ENCODE results near the gene C14orf180. TPM values are rescaled to one million over a fixed set of nuclear protein-coding genes. Genes with fewer than 3 reads are reported as not detected.

The C14orf180 gene
- total RNA-seq, 1 experiment from 2014 or later: not detected

DNA sequence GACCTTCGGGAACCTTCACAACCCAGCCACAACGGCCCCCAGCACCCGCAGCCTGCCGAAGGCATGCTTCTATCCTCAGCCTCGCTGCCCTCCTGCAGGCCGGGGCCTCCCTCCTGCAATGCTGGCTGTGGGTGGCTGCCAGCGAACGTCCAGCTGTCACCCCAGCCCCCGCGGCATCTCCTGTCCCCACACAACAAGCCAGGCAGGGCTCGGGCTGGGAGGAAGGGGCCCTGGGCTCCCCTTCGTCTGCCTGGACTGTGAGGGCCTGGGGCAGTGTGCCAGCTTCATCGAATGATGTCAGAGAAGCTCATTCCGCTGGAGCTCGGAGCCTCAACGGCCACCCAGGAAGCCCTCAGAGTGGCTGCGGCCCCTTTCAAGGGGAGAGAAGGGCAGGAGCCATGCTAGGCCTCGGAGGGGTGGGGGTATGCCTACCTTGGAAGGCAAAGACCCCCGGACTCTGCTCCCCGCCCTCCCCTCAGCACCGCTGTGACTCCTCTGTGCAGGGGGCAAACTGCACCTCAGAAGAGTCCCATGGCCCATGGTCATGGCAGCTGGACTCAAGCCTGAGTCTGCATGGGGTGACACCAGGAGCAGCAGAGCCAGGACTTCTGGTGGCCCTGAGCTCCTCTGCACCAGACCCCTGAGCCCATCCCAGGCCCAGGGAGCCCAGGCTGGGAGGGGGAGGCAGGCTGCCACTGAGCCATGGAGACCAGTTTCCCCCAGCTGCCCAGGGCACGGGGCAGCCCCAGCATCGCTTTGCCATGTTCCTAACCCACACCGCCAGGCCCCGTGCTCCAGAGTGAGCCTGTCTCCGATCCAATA is 24.7 kb upstream of the C14orf180 start (continued):
- TF ChIP-seq NR3C1 (CRISPR knock-in tag; conservative IDR thresholded peaks at IDR 0.05; ENCODE audit: low read depth): no peak
- TF ChIP-seq RORB (CRISPR knock-in tag; IDR thresholded peaks at IDR 0.05): no peak
- TF ChIP-seq ZNF219 (CRISPR knock-in tag; IDR thresholded peaks at IDR 0.05; ENCODE audit: borderline replicate concordance): no peak
- TF ChIP-seq, protein P1, sequence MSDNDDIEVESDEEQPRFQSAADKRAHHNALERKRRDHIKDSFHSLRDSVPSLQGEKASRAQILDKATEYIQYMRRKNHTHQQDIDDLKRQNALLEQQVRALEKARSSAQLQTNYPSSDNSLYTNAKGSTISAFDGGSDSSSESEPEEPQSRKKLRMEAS (CRISPR knock-in tag; IDR thresholded peaks at IDR 0.05): no peak
- TF ChIP-seq, protein P2, sequence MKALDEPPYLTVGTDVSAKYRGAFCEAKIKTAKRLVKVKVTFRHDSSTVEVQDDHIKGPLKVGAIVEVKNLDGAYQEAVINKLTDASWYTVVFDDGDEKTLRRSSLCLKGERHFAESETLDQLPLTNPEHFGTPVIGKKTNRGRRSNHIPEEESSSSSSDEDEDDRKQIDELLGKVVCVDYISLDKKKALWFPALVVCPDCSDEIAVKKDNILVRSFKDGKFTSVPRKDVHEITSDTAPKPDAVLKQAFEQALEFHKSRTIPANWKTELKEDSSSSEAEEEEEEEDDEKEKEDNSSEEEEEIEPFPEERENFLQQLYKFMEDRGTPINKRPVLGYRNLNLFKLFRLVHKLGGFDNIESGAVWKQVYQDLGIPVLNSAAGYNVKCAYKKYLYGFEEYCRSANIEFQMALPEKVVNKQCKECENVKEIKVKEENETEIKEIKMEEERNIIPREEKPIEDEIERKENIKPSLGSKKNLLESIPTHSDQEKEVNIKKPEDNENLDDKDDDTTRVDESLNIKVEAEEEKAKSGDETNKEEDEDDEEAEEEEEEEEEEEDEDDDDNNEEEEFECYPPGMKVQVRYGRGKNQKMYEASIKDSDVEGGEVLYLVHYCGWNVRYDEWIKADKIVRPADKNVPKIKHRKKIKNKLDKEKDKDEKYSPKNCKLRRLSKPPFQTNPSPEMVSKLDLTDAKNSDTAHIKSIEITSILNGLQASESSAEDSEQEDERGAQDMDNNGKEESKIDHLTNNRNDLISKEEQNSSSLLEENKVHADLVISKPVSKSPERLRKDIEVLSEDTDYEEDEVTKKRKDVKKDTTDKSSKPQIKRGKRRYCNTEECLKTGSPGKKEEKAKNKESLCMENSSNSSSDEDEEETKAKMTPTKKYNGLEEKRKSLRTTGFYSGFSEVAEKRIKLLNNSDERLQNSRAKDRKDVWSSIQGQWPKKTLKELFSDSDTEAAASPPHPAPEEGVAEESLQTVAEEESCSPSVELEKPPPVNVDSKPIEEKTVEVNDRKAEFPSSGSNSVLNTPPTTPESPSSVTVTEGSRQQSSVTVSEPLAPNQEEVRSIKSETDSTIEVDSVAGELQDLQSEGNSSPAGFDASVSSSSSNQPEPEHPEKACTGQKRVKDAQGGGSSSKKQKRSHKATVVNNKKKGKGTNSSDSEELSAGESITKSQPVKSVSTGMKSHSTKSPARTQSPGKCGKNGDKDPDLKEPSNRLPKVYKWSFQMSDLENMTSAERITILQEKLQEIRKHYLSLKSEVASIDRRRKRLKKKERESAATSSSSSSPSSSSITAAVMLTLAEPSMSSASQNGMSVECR (CRISPR knock-in tag; IDR thresholded peaks at IDR 0.05; ENCODE audit: borderline replicate concordance): no peak
- TF ChIP-seq CREM (CRISPR knock-in tag; IDR thresholded peaks at IDR 0.05): no peak
- TF ChIP-seq, protein P3, sequence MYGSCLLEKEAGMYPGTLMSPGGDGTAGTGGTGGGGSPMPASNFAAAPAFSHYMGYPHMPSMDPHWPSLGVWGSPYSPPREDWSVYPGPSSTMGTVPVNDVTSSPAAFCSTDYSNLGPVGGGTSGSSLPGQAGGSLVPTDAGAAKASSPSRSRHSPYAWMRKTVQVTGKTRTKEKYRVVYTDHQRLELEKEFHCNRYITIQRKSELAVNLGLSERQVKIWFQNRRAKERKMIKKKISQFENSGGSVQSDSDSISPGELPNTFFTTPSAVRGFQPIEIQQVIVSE (CRISPR knock-in tag; IDR thresholded peaks at IDR 0.05; ENCODE audit: borderline replicate concordance): no peak

DNA sequence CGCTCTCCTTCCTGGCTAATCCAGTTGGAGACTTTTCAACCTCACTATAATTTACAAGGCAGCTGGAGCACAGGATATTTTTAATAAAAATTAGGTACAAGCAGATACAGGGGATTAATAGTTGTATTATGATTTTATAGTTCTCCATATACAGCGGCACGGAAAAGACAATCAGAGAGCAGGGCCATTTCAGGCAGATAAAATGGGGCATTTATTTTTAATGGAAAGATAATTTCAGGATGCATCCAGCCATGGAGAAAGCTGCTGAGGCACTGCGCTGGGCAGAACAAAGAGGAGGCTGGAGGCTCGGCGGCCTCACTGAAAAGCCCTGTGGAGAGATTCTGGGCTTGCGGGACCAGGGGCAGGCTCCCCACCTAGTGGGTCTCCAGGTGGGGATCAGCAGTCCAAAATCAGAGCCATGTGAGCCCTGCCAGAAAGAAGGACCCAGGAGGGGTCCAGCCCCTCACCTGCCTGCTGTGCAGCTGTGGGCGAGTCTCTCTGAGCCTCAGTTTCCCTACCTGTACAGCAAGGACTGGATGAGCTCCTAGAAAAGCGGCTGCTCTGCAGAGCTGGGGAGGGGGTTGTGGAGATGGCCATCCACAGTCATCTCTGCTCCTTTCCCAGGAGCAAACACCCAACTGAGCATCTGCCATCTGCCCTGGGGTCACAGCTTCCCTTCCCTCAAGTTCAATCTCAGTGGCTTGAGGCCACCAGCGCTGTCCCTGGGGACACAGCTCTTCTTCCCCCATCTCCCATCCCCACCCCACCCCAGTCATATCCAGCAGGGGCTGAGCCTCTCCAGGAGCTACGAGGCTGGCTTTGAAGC is 23.9 kb upstream of the C14orf180 start:
- no peaks in the 10 kb centered on the region for H3K36me3 Mint-ChIP-seq
- ATAC-seq: no peak
- POLR2A ChIA-PET: interaction anchor here (1.0 kb wide), 1 partner anchor 9 kb away, joined by 4 read pairs; no protein-coding TSS in a partner anchor
- H3K4me1 Mint-ChIP-seq: no peaks in the 10 kb centered on the region
- H3K27ac Mint-ChIP-seq: no peak overlapping the region
- DNase-seq (ENCODE audit: low spot score): peak; percentile 6
- H3K4me3 Mint-ChIP-seq: no peak overlapping the region
- CTCF ChIA-PET: interaction anchor here (1.0 to 3.4 kb wide), 3 partner anchors 9 to 477 kb away, joined by 3 to 23 read pairs (median 6); no protein-coding TSS in a partner anchor
- H3K27me3 Mint-ChIP-seq (ENCODE audit: low read depth): no peaks in the 10 kb centered on the region
- H3K9me3 Mint-ChIP-seq: no peaks in the 10 kb centered on the region
- TF ChIP-seq, protein P4, sequence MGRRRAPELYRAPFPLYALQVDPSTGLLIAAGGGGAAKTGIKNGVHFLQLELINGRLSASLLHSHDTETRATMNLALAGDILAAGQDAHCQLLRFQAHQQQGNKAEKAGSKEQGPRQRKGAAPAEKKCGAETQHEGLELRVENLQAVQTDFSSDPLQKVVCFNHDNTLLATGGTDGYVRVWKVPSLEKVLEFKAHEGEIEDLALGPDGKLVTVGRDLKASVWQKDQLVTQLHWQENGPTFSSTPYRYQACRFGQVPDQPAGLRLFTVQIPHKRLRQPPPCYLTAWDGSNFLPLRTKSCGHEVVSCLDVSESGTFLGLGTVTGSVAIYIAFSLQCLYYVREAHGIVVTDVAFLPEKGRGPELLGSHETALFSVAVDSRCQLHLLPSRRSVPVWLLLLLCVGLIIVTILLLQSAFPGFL (CRISPR knock-in tag; IDR thresholded peaks at IDR 0.05; ENCODE audit: borderline replicate concordance): no peak
- TF ChIP-seq ESRRA (CRISPR knock-in tag; IDR thresholded peaks at IDR 0.05; ENCODE audit: borderline replicate concordance) (no peak), RELA (CRISPR knock-in tag; IDR thresholded peaks at IDR 0.05; ENCODE audit: borderline replicate concordance) (no peak), ATF1 (CRISPR knock-in tag; IDR thresholded peaks at IDR 0.05) (no peak), TP53 (CRISPR knock-in tag; IDR thresholded peaks at IDR 0.05) (no peak), ZNF317 (CRISPR knock-in tag; IDR thresholded peaks at IDR 0.05; ENCODE audit: borderline replicate concordance, low read depth) (no peak), ZNF396 (CRISPR knock-in tag; IDR thresholded peaks at IDR 0.05; ENCODE audit: borderline replicate concordance) (no peak), OVOL2 (CRISPR knock-in tag; IDR thresholded peaks at IDR 0.05; ENCODE audit: borderline replicate concordance) (no peak), JAZF1 (CRISPR knock-in tag; IDR thresholded peaks at IDR 0.05) (no peak), ZNF263 (CRISPR knock-in tag; IDR thresholded peaks at IDR 0.05; ENCODE audit: low read depth) (no peak), RORB (CRISPR knock-in tag; IDR thresholded peaks at IDR 0.05) (no peak), TEAD4 (CRISPR knock-in tag; IDR thresholded peaks at IDR 0.05) (no peak)
- TF ChIP-seq, protein P5, sequence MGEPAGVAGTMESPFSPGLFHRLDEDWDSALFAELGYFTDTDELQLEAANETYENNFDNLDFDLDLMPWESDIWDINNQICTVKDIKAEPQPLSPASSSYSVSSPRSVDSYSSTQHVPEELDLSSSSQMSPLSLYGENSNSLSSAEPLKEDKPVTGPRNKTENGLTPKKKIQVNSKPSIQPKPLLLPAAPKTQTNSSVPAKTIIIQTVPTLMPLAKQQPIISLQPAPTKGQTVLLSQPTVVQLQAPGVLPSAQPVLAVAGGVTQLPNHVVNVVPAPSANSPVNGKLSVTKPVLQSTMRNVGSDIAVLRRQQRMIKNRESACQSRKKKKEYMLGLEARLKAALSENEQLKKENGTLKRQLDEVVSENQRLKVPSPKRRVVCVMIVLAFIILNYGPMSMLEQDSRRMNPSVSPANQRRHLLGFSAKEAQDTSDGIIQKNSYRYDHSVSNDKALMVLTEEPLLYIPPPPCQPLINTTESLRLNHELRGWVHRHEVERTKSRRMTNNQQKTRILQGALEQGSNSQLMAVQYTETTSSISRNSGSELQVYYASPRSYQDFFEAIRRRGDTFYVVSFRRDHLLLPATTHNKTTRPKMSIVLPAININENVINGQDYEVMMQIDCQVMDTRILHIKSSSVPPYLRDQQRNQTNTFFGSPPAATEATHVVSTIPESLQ (CRISPR knock-in tag; IDR thresholded peaks at IDR 0.05): no peak
- TF ChIP-seq, protein P6, sequence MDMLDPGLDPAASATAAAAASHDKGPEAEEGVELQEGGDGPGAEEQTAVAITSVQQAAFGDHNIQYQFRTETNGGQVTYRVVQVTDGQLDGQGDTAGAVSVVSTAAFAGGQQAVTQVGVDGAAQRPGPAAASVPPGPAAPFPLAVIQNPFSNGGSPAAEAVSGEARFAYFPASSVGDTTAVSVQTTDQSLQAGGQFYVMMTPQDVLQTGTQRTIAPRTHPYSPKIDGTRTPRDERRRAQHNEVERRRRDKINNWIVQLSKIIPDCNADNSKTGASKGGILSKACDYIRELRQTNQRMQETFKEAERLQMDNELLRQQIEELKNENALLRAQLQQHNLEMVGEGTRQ (CRISPR knock-in tag; IDR thresholded peaks at IDR 0.05): no peak
